SK-N-SH (cell line): ENCODE data around the gene KCNIP4. TPM values are rescaled to one million over a fixed set of nuclear protein-coding genes. Genes with fewer than 3 reads are reported as not detected.

ENCODE experiments used
- CTCF ChIA-PET: fragments of 300-600, 350-600 bp; formaldehyde crosslinking; extraction: SDS; loops from one replicate; lab custom pipeline; 2021; lab: Yijun Ruan, JAX
- POLR2A ChIA-PET: fragments of 350-600 bp; sonication (Branson Sonifier 250); formaldehyde crosslinking; extraction: SDS; loops from one replicate; lab custom pipeline; 2020; ENCODE audit warnings: antibody characterized with exemption, inconsistent platforms; lab: Yijun Ruan, JAX
- DNase-seq: peaks from one replicate; pipeline ENCODE4 v3.0.0; 2012
- H2AFZ ChIP-seq: fragments of 200-600 bp; sonication (generic); 2 replicates; pipeline ENCODE4 v1.8.1; 2016; ENCODE audit warnings: antibody characterized with exemption, mild to moderate bottlenecking, low read depth
- H3F3A ChIP-seq: fragments of 200-600 bp; sonication (generic); replicated peaks from 2 replicates; pipeline ENCODE3; 2016; ENCODE audit warnings: antibody characterized with exemption, mild to moderate bottlenecking; ENCODE audit not compliant: insufficient read depth
- H3K27ac ChIP-seq, 2 experiments: fragments of 200-500 bp in 1 of 2; fragments of 200-600 bp in 1 of 2; sonication (Bioruptor generic) in 1 of 2; sonication (generic), shearing (Covaris generic) in 1 of 2; 2 replicates each; pipeline versions ENCODE4 v1.5.1 to v1.6.1; 2014 to 2016; ENCODE audit warnings: low read depth in 2 of 2, inconsistent platforms in 1 of 2, low read length in 1 of 2, mild to moderate bottlenecking in 1 of 2, mixed read lengths in 1 of 2
- H3K27me3 ChIP-seq: fragments of 200-600 bp; sonication (generic), shearing (Covaris generic); 2 replicates; pipeline ENCODE4 v1.6.1; 2016; ENCODE audit warnings: mixed run types; ENCODE audit not compliant: insufficient read depth
- H3K36me3 ChIP-seq, 2 experiments: fragments of 200-500 bp in 1 of 2; fragments of 200-600 bp in 1 of 2; sonication (Bioruptor generic) in 1 of 2; sonication (generic) in 1 of 2; replicated peaks in 1 of 2; 2 replicates each; pipeline versions ENCODE3 to v1.5.1; 2014 to 2016; ENCODE audit warnings: low read length in 1 of 2, mild to moderate bottlenecking in 1 of 2; ENCODE audit not compliant: insufficient read depth in 2 of 2, control insufficient read depth in 1 of 2
- H3K4me1 ChIP-seq, 2 experiments: fragments of 200-500 bp in 1 of 2; fragments of 200-600 bp in 1 of 2; sonication (Bioruptor generic) in 1 of 2; sonication (generic), shearing (Covaris generic) in 1 of 2; 2 replicates each; pipeline versions ENCODE4 v1.5.1 to v1.6.1; 2014 to 2016; ENCODE audit warnings: low read depth in 1 of 2, low read length in 1 of 2, mixed run types in 1 of 2; ENCODE audit not compliant: insufficient read depth in 2 of 2, control insufficient read depth in 1 of 2
- H3K4me2 ChIP-seq: fragments of 200-600 bp; sonication (generic), shearing (Covaris generic); 2 replicates; pipeline ENCODE4 v1.6.1; 2017; ENCODE audit warnings: mixed run types
- H3K4me3 ChIP-seq, 2 experiments: fragments of 200-500 bp in 1 of 2; fragments of 200-600 bp in 1 of 2; sonication (Bioruptor generic) in 1 of 2; sonication (generic), shearing (Covaris generic) in 1 of 2; 2 replicates each; pipeline versions ENCODE4 v1.5.1 to v1.8.1; 2014 to 2016; ENCODE audit warnings: low read depth in 2 of 2, inconsistent platforms in 1 of 2, low read length in 1 of 2, mild to moderate bottlenecking in 1 of 2, mixed read lengths in 1 of 2, moderate library complexity in 1 of 2
- H3K79me2 ChIP-seq: fragments of 200-600 bp; sonication (generic); 2 replicates; pipeline ENCODE4 v1.8.1; 2017; ENCODE audit warnings: mild to moderate bottlenecking; ENCODE audit not compliant: insufficient read depth
- H3K9ac ChIP-seq: fragments of 200-600 bp; sonication (generic); 2 replicates; pipeline ENCODE4 v1.6.1; 2017; ENCODE audit warnings: mixed run types
- H3K9me2 ChIP-seq: fragments of 200-600 bp; sonication (generic); 2 replicates; pipeline ENCODE4 v1.6.1; 2017; ENCODE audit warnings: mixed run types
- H3K9me3 ChIP-seq: fragments of 200-600 bp; sonication (generic); 2 replicates; pipeline ENCODE4 v1.6.1; 2017; ENCODE audit warnings: mixed run types, mild to moderate bottlenecking, moderate library complexity
- H4K20me1 ChIP-seq: fragments of 200-600 bp; sonication (generic); 2 replicates; pipeline ENCODE4 v1.6.1; 2017; ENCODE audit warnings: mild to moderate bottlenecking, mixed run types; ENCODE audit not compliant: insufficient read depth
- CHD2 ChIP-seq: fragments of 150-350 bp; IDR thresholded peaks from 2 replicates; pipeline ENCODE4 v1.6.1; 2018; ENCODE audit warnings: low read length; ENCODE audit not compliant: partially characterized antibody
- ELF1 ChIP-seq: IDR thresholded peaks from 2 replicates; pipeline ENCODE4 v1.4.0; 2012
- EP300 ChIP-seq, 2 experiments: IDR thresholded peaks; 2 replicates each; pipeline versions ENCODE4 v1.4.0 to v1.6.1; 2012; ENCODE audit warnings: borderline replicate concordance in 1 of 2, low read depth in 1 of 2, low read length in 1 of 2
- EZH2phosphoT487 ChIP-seq: fragments of 200-600 bp; sonication (generic); IDR thresholded peaks from 2 replicates; pipeline ENCODE4 v1.6.1; 2017; ENCODE audit warnings: low read depth, mixed run types, mild to moderate bottlenecking, antibody characterized with exemption, moderate library complexity, borderline replicate concordance
- FOSL2 ChIP-seq: IDR thresholded peaks from 2 replicates; pipeline ENCODE4 v1.4.0; 2012; ENCODE audit warnings: low read depth, mild to moderate bottlenecking, moderate library complexity, borderline replicate concordance
- FOXJ3 ChIP-seq: sonication (generic); formaldehyde crosslinking; IDR thresholded peaks from 2 replicates; pipeline ENCODE4 v1.5.1; 2020; ENCODE audit warnings: mild to moderate bottlenecking, missing genetic modification reagents
- FOXM1 ChIP-seq: IDR thresholded peaks from 2 replicates; pipeline ENCODE4 v1.4.0; 2012; ENCODE audit warnings: low read depth, mild to moderate bottlenecking
- GABPA ChIP-seq: IDR thresholded peaks from 2 replicates; pipeline ENCODE4 v1.4.0; 2012; ENCODE audit warnings: low read depth, mild to moderate bottlenecking
- MAX ChIP-seq: IDR thresholded peaks from 2 replicates; pipeline ENCODE4 v1.4.0; 2012; ENCODE audit warnings: low read depth
- MXI1 ChIP-seq: IDR thresholded peaks from 2 replicates; pipeline ENCODE4 v1.6.1; 2012; ENCODE audit warnings: mild to moderate bottlenecking, low read depth, low read length, improper control_type of control experiment
- NFIC ChIP-seq: IDR thresholded peaks from 2 replicates; pipeline ENCODE4 v1.4.0; 2012; ENCODE audit warnings: borderline replicate concordance
- NRF1 ChIP-seq: IDR thresholded peaks from 2 replicates; pipeline ENCODE4 v1.6.1; 2012; ENCODE audit warnings: low read depth, mild to moderate bottlenecking, low read length
- PBX3 ChIP-seq: IDR thresholded peaks from 2 replicates; pipeline ENCODE4; 2012
- POLR2AphosphoS5 ChIP-seq: IDR thresholded peaks from 2 replicates; pipeline ENCODE4 v1.6.1; 2012; ENCODE audit warnings: low read depth, low read length
- RAD21 ChIP-seq: IDR thresholded peaks from 2 replicates; pipeline ENCODE4 v1.6.1; 2012; ENCODE audit warnings: mild to moderate bottlenecking, low read length
- RCOR1 ChIP-seq: fragments of 150-350 bp; IDR thresholded peaks from 2 replicates; pipeline ENCODE4 v1.6.1; 2017; ENCODE audit warnings: antibody characterized with exemption, low read length
- REST ChIP-seq: IDR thresholded peaks from 2 replicates; pipeline ENCODE4 v1.6.1; 2012; ENCODE audit warnings: mild to moderate bottlenecking, low read depth, low read length, moderate library complexity
- RFX5 ChIP-seq: IDR thresholded peaks from 2 replicates; pipeline ENCODE4 v1.6.1; 2012; ENCODE audit warnings: mild to moderate bottlenecking, improper control_type of control experiment, low read length
- RXRA ChIP-seq: IDR thresholded peaks from 2 replicates; pipeline ENCODE4 v1.4.0; 2012; ENCODE audit warnings: low read depth, mild to moderate bottlenecking, borderline replicate concordance
- SMC3 ChIP-seq: IDR thresholded peaks from 2 replicates; pipeline ENCODE4 v1.6.1; 2012; ENCODE audit warnings: low read depth, low read length, improper control_type of control experiment
- TAF1 ChIP-seq: IDR thresholded peaks from 2 replicates; pipeline ENCODE4 v1.6.1; 2012; ENCODE audit warnings: low read depth, mild to moderate bottlenecking, low read length, moderate library complexity, borderline replicate concordance
- TCF12 ChIP-seq: IDR thresholded peaks from 2 replicates; pipeline ENCODE4 v1.4.0; 2012
- TEAD4 ChIP-seq: IDR thresholded peaks from 2 replicates; pipeline ENCODE4 v1.4.0; 2012; ENCODE audit warnings: mild to moderate bottlenecking, borderline replicate concordance; ENCODE audit not compliant: insufficient read depth
- USF2 ChIP-seq: fragments of 150-350 bp; IDR thresholded peaks from 2 replicates; pipeline ENCODE4 v1.6.1; 2017; ENCODE audit warnings: antibody characterized with exemption, low read length, low read depth, borderline replicate concordance
- YY1 ChIP-seq: IDR thresholded peaks from 2 replicates; pipeline ENCODE4 v1.4.0; 2012; ENCODE audit warnings: low read depth, mild to moderate bottlenecking
- WGBS: methylation state at CpG from one replicate; pipeline ENCODE4 v1.1.6; 2017; ENCODE audit warnings: low lambda C conversion rate; 5-methylcytosine and 5-hydroxymethylcytosine counted together
- polyA plus RNA-seq, 3 experiments: library from polyadenylated mRNA; depleted of rRNA; stranded (reverse); fragments of >200 nt; gene quantifications; 2 replicates each; pipeline ENCODE4 v1.2.3, GENCODE V29; 2012
- TF ChIP-seq, protein P1 (sequence below): IDR thresholded peaks from 2 replicates; pipeline ENCODE4 v1.4.0; 2012; ENCODE audit warnings: low read depth, borderline replicate concordance

The KCNIP4 gene
- polyA plus RNA-seq, 1 of the 3 experiments (the other 2 are of a cell fraction) = 0.18 TPM

DNA sequence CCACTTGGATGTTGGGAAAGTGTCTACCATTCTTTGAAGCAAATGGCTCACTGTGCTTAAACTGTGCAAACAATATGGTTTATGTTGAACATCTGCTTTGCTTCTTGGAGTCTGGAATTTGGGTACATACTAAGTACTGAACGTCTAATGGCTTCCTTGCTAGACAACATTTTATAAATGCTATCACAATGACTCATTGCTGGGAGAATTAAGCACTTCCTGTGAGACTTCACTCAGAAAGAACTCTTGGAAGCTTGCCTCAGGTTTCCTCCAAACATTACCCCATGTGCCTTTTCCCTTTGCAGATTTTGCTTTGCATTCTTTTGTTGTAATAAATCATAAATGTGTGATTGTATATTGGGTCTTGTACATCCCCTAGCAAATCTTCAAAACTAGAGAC lies 1108.6 kb downstream of the KCNIP4 start:
- Histone ChIP-seq H3K9me3 (no peaks in the 10 kb centered on the region), H3K4me3 (no peak overlapping the region), H3K79me2 (no peaks in the 10 kb centered on the region), H3K27me3 (no peaks in the 10 kb centered on the region), H3K36me3 (no peaks in the 10 kb centered on the region), H3K4me1 (peaks cover 0 to 10% of the 10 kb centered on the region in 2 experiments; a peak in 1 of 4 replicates), H2AFZ (peak overlapping the region; percentile 66; the same call in 1 of the 2 replicates), H3K4me2 (0 out of 2 replicates have a peak overlapping the region, but pooled peaks have one; percentile 6), H3K9ac (no peak overlapping the region), H3K27ac (peak overlapping the region; percentile 65 to 67; a peak in 3 of 4 replicates), H3K9me2 (no peaks in the 10 kb centered on the region), H4K20me1 (no peaks in the 10 kb centered on the region), H3F3A (peaks cover 12% of the 10 kb centered on the region)
- no peak for DNase-seq
- CTCF ChIA-PET = no interaction called here
- POLR2A ChIA-PET = no interaction called here
- 11% methylated on average over 1 of the region's 1 CpG for WGBS
- TF ChIP-seq TAF1 (no peak), RFX5 (no peak), FOXM1 (no peak), POLR2AphosphoS5 (peak; percentile 20; the same call in 1 of the 2 replicates), ELF1 (peak; percentile 36; the same call in 1 of the 2 replicates), CHD2 (no peak), REST (no peak), NRF1 (no peak), FOSL2 (peak; percentile 68; the same call in 1 of the 2 replicates), YY1 (peak; percentile 62; the same call in 1 of the 2 replicates), NFIC (peak; percentile 64; the same call in 1 of the 2 replicates), EZH2phosphoT487 (no peak), MAX (peak; percentile 42; the same call in 1 of the 2 replicates), FOXJ3 (no peak), RXRA (0 out of 2 replicates have a peak, but pooled peaks have one; percentile 12), RAD21 (no peak), EP300 (IDR thresholded peaks at IDR 0.05; ENCODE audit: borderline replicate concordance in 1 of 2, low read depth in 1 of 2, low read length in 1 of 2) (peak in 1 of 2 experiments; percentile 66; a peak in 1 of 4 replicates), GABPA (no peak), MXI1 (no peak), TCF12 (peak; percentile 81), USF2 (no peak), TEAD4 (peak; percentile 78; the same call in 1 of the 2 replicates), RCOR1 (no peak), SMC3 (no peak), PBX3 (peak; percentile 37; the same call in 1 of the 2 replicates)
- TF ChIP-seq, protein P1, sequence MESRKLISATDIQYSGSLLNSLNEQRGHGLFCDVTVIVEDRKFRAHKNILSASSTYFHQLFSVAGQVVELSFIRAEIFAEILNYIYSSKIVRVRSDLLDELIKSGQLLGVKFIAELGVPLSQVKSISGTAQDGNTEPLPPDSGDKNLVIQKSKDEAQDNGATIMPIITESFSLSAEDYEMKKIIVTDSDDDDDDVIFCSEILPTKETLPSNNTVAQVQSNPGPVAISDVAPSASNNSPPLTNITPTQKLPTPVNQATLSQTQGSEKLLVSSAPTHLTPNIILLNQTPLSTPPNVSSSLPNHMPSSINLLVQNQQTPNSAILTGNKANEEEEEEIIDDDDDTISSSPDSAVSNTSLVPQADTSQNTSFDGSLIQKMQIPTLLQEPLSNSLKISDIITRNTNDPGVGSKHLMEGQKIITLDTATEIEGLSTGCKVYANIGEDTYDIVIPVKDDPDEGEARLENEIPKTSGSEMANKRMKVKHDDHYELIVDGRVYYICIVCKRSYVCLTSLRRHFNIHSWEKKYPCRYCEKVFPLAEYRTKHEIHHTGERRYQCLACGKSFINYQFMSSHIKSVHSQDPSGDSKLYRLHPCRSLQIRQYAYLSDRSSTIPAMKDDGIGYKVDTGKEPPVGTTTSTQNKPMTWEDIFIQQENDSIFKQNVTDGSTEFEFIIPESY = no peak
